Osteoblast (primary cell): ENCODE measurements around the gene RASA3. TPM values are rescaled to one million over a fixed set of nuclear protein-coding genes. Genes with fewer than 3 reads are reported as not detected.

Experiments
- DNase-seq: peaks from one replicate; pipeline ENCODE4 v3.0.0; 2011; ENCODE audit warnings: low spot score, mixed read lengths; ENCODE audit not compliant: insufficient read length; ENCODE audit errors: missing footprints
- H2AFZ ChIP-seq: 2 replicates; pipeline ENCODE4 v1.6.0; 2011; ENCODE audit warnings: mild to moderate bottlenecking, low read length
- H3K27ac ChIP-seq: 2 replicates; pipeline ENCODE4 v1.5.1; 2011; ENCODE audit warnings: mild to moderate bottlenecking, low read depth, low read length, moderate library complexity
- H3K27me3 ChIP-seq: 2 replicates; pipeline ENCODE4 v1.6.0; 2012; ENCODE audit warnings: mild to moderate bottlenecking, control low read depth, inconsistent platforms, low read length, moderate library complexity; ENCODE audit not compliant: insufficient read depth
- H3K36me3 ChIP-seq: 2 replicates; pipeline ENCODE4 v1.5.1; 2011; ENCODE audit warnings: mild to moderate bottlenecking, low read length, control low read depth, moderate library complexity; ENCODE audit not compliant: insufficient read depth
- H3K4me1 ChIP-seq: 2 replicates; pipeline ENCODE4 v1.5.1; 2011; ENCODE audit warnings: mild to moderate bottlenecking, low read length, control low read depth, moderate library complexity; ENCODE audit not compliant: insufficient read depth
- H3K4me2 ChIP-seq: 2 replicates; pipeline ENCODE4 v1.6.0; 2011; ENCODE audit warnings: mild to moderate bottlenecking, low read length; ENCODE audit not compliant: insufficient read depth
- H3K4me3 ChIP-seq: fragments of 200-600 bp; sonication (generic); 3 replicates; pipeline ENCODE4 v1.5.1; 2012; ENCODE audit warnings: mild to moderate bottlenecking, low read length, inconsistent platforms; ENCODE audit not compliant: insufficient read depth
- H3K79me2 ChIP-seq: 2 replicates; pipeline ENCODE4 v1.6.0; 2012; ENCODE audit warnings: mild to moderate bottlenecking, low read length, control low read depth, inconsistent platforms; ENCODE audit not compliant: insufficient read depth
- H3K9me3 ChIP-seq: 2 replicates; pipeline ENCODE4 v1.5.1; 2011; ENCODE audit warnings: low read depth, low read length, control low read depth
- H4K20me1 ChIP-seq: 2 replicates; pipeline ENCODE4 v1.6.0; 2012; ENCODE audit warnings: mild to moderate bottlenecking, low read length, control low read depth; ENCODE audit not compliant: insufficient read depth
- total RNA-seq: library from RNA; depleted of rRNA; stranded (reverse); fragments of >200 nt; gene quantifications from 2 replicates; pipeline ENCODE4 v1.2.3, GENCODE V29; 2012
- TF ChIP-seq, protein P1 (sequence below): IDR thresholded peaks from 2 replicates; pipeline ENCODE4 v1.5.1; 2011; ENCODE audit warnings: mild to moderate bottlenecking, low read depth, low read length, moderate library complexity; ENCODE audit errors: extremely low read depth

Gene RASA3
- total RNA-seq, 1 donor: 41.3 TPM

- peak overlapping the region; percentile 10 for H3K27ac ChIP-seq
- H3K79me2 ChIP-seq: peaks cover 59% of the 10 kb centered on the region
- peaks cover 18% of the 10 kb centered on the region for H3K4me1 ChIP-seq
- TF ChIP-seq, protein P1, sequence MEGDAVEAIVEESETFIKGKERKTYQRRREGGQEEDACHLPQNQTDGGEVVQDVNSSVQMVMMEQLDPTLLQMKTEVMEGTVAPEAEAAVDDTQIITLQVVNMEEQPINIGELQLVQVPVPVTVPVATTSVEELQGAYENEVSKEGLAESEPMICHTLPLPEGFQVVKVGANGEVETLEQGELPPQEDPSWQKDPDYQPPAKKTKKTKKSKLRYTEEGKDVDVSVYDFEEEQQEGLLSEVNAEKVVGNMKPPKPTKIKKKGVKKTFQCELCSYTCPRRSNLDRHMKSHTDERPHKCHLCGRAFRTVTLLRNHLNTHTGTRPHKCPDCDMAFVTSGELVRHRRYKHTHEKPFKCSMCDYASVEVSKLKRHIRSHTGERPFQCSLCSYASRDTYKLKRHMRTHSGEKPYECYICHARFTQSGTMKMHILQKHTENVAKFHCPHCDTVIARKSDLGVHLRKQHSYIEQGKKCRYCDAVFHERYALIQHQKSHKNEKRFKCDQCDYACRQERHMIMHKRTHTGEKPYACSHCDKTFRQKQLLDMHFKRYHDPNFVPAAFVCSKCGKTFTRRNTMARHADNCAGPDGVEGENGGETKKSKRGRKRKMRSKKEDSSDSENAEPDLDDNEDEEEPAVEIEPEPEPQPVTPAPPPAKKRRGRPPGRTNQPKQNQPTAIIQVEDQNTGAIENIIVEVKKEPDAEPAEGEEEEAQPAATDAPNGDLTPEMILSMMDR: no peak
- no peak overlapping the region for H3K4me3 ChIP-seq
- H3K36me3 ChIP-seq: peaks cover 69% of the 10 kb centered on the region
- no peak for DNase-seq
- H3K4me2 ChIP-seq: no peak overlapping the region
- no peaks in the 10 kb centered on the region for H3K9me3 ChIP-seq
- no peak overlapping the region for H2AFZ ChIP-seq
- H4K20me1 ChIP-seq: peaks cover 11% of the 10 kb centered on the region
- H3K27me3 ChIP-seq: no peaks in the 10 kb centered on the region
These were observed 107.1 kb downstream of the RASA3 start for GRCh38 chr13:114025405-114025713.

DNA sequence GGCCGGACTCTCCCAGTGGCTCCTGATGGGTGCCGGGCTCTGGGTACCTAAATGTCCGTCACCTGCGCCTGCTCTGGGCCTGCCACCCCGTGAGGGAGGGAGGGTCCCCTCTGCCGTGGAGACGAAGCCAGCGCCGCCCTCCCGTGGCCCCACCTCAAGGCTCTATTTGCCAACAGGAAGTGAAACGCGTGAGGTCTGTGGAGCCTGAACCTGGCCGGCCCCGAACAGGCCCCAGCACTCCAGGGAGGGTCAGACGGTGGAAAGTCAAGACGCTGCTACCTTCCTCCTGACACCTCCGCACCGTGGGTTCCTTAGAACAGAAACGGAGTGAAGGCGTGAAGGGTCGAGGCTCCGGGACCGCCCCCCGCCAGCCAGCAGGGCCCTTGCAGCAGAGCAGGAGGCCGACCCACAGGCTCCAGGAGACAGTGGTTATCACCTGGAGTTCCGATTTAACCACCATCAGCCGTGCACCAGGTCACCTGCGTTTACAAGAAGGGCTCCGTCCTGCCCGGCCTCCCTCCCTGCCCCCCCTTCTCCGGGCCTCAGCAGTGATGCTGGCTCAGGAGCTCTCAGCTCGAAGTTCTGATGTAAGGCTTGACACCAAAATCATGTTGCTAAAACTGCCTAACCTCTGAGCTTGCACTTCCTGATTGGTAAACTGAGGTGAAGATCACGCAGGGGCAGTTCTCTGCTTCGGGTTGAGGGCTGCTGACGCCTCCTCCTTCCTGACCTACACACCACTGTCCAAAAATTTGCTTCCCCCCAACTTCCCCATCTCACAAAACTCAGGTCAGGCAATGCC, 107.6 kb downstream of the RASA3 start:
- H3K27ac ChIP-seq: no peak overlapping the region
- TF ChIP-seq, protein P1: no peak
- no peak overlapping the region for H3K4me3 ChIP-seq
- H3K27me3 ChIP-seq: no peaks in the 10 kb centered on the region
- H4K20me1 ChIP-seq: peaks cover 11% of the 10 kb centered on the region
- DNase-seq: no peak
- peaks cover 71% of the 10 kb centered on the region for H3K36me3 ChIP-seq
- H3K4me1 ChIP-seq: peaks cover 18% of the 10 kb centered on the region
- H3K9me3 ChIP-seq: no peaks in the 10 kb centered on the region
- peaks cover 54% of the 10 kb centered on the region for H3K79me2 ChIP-seq
- H2AFZ ChIP-seq: no peak overlapping the region
- no peak overlapping the region for H3K4me2 ChIP-seq

- no peak for DNase-seq
- TF ChIP-seq, protein P1: no peak
- H3K4me3 ChIP-seq: no peak overlapping the region
- H2AFZ ChIP-seq: no peak overlapping the region
- no peak overlapping the region for H3K4me2 ChIP-seq
- no peak overlapping the region for H3K27ac ChIP-seq
- H3K79me2 ChIP-seq: peaks cover 54% of the 10 kb centered on the region
- H3K27me3 ChIP-seq: no peaks in the 10 kb centered on the region
- peaks cover 16% of the 10 kb centered on the region for H4K20me1 ChIP-seq
- H3K9me3 ChIP-seq: no peaks in the 10 kb centered on the region
- H3K4me1 ChIP-seq: peaks cover 18% of the 10 kb centered on the region
- H3K36me3 ChIP-seq: peaks cover 79% of the 10 kb centered on the region
These were observed 108.5 kb downstream of the RASA3 start for GRCh38 chr13:114023716-114024602.

DNA sequence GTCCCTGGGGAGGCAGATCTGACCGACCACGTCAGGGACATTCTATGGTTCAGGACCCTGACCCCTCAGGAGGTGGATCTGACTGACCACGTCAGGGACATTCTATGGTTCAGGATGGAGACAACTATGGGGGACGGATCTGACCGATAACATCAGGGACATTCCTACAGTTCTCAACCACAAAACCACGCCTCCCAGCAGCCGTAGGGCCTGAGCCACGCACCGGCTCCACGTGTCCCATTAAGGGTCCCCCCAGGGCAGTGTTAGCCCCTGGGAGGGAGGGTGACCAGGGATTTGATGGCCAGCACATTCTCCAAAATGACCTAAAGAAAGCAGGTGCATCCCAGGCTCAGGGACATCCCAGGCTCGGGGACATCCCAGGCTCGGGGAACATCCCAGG, 109.5 kb downstream of the RASA3 start:
- Histone ChIP-seq H2AFZ (no peak overlapping the region), H3K4me1 (peaks cover 14% of the 10 kb centered on the region), H3K4me3 (no peak overlapping the region), H3K27ac (no peak overlapping the region), H3K4me2 (no peak overlapping the region), H4K20me1 (peaks cover 17% of the 10 kb centered on the region), H3K36me3 (peaks cover 89% of the 10 kb centered on the region), H3K9me3 (no peaks in the 10 kb centered on the region), H3K79me2 (peaks cover 50% of the 10 kb centered on the region), H3K27me3 (no peaks in the 10 kb centered on the region)
- TF ChIP-seq, protein P1: no peak
- no peak for DNase-seq
